Activated CD4-positive, alpha-beta T cell treated with anti-CD3 and anti-CD28 coated beads, Interleukin-2, Interleukin-6, amounts not matched to agents 100 ng/mL and 50 ng/mL, durations not matched to agents 16 hours and 8 hours (primary cell): Measurements from ENCODE around the gene IRF1.
"Not testable (repeated sequence)": the region's sequence is repeated elsewhere in the genome, so short reads cannot be mapped to it uniquely, and the experiment has no call there.

Experiments
- DNase-seq: peaks from one replicate; pipeline ENCODE4 v3.0.0-alpha.2; 2020

IRF1 gene

DNA sequence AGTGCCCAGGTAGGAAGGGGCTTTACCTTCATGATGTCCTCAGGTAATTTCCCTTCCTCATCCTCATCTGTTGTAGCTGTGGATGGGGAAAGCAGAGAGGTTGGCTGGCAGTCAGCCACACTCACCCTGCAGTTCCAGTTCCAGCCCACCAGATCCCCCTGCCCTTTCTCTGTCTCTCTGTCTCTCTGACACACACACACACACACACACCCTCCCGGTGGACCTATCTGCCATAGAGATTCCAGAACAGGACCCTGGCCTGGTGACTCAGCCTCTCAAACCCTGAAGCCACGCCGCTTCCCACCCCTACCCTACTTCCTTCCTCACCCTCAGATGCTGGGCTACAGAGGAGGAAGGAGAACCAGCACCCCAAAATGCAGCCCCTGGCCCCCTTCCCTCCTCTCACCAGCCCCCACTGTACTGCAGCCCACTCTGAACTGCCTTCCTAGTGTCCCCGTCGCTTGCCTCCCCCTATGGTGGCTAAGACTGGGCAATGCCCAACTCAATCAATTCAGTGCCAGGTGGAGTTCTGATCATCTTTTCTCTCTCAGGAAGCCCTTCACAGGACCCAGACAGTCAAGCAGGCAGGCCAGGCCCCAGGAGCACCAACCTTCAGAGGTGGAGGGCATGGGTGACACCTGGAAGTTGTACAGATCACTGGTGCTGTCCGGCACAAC is 4.8 kb downstream of the IRF1 start:
- DNase-seq: no peak

GRCh38 chr5:132484876-132485640 is 5.5 kb downstream of the IRF1 start:
- not testable (repeated sequence) for DNase-seq

DNA sequence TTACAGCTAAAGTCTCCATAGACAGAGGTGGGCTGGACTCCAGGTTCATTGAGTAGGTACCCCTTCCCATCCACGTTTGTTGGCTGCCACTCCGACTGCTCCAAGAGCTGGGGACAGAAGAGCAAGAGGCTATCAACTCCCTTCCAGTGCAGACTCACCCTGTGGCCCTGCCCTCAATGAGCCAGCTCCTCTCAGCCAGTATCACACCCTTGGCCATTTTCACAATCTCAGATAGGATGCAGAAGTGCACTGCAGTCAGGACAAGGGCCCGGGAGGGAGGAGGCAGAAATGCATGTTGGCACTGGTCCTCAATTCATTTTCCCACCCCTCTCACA is 6.2 kb downstream of the IRF1 start:
- DNase-seq: no peak

DNA sequence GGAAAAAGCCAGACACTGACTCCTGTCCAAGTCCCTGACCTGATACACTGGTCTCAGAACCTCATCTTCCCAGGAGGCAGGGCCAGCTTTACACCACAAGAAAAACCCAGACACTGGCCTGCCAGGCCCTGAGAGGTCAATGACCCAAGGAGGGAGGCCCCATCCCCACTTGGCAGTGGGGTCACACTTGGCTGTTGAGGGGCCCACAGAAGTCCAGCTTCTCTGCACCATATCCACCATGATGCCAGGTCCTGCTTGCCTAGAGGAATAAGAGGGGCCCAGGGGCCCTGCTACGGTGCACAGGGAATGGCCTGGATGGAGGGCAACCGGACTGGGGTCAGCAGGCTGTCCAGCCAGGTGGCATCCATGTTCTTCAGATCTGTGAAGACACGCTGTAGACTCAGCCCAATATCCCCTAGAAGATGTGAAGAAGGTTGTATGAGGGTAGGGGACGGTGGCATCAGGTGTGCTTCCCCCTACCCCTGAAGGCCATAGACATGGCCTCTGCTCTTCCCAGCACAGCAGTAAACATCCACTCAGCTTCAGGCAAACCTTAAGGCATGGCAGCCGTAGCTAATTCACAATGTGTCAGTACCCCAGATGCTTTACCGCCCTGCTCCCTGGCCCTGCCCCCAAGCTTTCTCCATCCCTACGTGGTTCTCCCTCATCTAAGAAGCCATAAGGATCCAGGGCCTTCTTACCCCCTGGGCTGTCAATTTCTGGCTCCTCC is 6.7 kb downstream of the IRF1 start:
- DNase-seq: no peak

GRCh38 chr5:132483101-132483500 is 7.5 kb downstream of the IRF1 start:
- DNase-seq: no peak

DNA sequence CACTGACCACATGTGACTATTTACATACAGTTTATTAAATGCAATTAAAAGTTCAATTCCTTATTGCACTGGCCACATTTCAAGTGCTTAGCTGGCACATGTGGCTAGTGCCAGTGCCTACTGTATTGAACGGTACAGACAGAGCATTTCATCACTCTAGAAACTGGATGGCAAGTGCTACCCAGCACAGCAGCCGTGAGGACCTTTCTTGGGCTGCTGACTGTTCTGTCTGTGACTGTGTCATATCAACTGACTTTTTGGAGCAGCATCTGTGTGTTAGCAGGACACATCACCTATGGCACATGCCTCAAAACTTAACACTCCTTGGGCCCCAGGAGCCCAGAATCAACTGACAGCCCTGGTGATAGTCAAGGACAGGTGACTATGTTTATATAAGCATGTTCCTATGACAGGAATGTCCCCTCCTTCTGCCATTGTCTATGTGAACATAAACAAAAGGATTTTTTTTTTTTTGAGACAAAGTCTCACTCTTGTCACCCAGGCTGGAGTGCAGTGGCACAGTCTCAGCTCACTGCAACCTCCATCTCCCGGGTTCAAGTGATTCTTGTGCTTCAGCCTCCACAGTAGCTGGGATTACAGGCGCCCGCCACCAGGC is 8.9 kb downstream of the IRF1 start:
- DNase-seq: no peak

DNA sequence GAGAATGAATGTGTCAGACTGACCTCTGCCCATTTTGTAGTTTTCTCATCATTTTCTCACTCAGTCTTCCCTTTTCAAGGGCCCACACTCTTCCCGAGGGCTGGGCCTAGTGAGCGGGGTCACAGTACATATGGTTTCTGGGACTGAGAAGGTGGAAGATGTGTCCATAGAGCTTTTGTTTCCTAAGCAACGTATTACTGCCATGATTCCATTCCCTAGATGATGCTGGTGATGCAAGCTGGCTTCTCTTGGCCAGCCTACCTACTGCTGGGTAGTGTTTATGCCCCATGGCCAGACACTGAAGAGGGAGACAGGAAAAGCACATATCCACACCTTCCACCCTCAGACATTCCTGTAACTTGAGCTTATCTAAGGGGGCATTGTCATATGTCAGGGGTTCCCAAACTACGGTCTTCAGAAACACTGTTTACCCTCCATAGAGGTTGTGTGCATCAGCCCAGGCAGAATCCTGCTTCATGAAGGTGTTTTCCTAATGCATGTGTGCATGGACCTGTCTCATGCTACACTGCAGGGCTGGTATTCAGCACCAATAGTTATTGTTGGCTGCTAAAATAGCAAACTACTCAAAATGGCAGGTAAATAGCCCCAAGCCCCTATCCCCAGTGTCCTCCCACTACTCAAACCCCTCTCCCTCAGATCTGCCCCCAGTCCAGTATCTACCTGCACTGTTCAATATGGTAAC is 9.5 kb downstream of the IRF1 start:
- DNase-seq: no peak

DNA sequence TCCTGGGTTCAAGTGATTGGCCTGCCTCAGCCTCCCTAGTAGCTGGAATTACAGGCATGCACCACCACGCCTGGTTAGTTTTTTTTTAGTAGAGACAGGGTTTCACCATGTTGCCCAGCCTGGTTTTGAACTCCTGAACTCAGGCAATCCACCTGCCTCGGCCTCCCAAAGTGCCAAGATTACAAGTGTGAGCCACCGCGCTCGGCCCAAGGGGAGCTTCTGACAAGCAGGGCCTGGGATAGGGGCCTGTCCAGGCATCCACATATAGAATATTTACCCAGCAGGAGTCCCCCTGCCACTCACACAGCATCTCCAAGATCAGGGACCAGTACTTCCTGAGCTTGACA is 10.1 kb downstream of the IRF1 start:
- no peak for DNase-seq

GRCh38 chr5:132480042-132480441 is 10.5 kb downstream of the IRF1 start:
- DNase-seq: no peak

GRCh38 chr5:132479111-132479951 is 11.2 kb downstream of the IRF1 start:
- DNase-seq: no peak

GRCh38 chr5:132478366-132478871 is 12.2 kb downstream of the IRF1 start:
- DNase-seq: no peak

DNA sequence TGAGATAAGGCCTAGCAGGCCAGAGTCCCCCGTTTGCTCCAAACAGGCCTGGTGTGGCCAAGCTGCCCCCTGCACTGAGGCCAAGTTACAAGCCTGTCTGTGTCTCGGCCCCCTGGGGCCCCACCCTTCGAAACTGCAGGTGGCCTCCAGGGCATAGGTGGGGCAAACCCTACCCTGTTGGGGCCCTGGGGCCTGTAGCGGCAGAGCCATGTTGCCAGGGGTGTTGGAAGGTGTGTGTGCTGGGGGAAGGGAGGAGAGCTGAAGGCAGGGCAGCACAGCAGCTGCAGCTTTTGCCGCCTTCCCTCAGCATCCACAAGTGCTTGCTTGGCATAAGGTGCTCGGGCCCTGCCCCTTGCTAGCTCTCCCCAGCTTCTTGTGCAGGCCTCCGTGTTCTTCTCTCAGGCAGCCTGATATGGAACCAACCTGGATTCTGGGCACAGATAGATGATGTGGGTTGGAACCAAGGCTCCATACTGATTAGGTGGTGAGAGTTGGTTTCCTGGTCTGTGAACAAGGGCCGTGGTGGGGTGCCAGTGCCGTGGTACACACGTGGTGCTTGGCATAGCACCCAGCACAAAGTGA is 12.7 kb downstream of the IRF1 start:
- DNase-seq: no peak

DNA sequence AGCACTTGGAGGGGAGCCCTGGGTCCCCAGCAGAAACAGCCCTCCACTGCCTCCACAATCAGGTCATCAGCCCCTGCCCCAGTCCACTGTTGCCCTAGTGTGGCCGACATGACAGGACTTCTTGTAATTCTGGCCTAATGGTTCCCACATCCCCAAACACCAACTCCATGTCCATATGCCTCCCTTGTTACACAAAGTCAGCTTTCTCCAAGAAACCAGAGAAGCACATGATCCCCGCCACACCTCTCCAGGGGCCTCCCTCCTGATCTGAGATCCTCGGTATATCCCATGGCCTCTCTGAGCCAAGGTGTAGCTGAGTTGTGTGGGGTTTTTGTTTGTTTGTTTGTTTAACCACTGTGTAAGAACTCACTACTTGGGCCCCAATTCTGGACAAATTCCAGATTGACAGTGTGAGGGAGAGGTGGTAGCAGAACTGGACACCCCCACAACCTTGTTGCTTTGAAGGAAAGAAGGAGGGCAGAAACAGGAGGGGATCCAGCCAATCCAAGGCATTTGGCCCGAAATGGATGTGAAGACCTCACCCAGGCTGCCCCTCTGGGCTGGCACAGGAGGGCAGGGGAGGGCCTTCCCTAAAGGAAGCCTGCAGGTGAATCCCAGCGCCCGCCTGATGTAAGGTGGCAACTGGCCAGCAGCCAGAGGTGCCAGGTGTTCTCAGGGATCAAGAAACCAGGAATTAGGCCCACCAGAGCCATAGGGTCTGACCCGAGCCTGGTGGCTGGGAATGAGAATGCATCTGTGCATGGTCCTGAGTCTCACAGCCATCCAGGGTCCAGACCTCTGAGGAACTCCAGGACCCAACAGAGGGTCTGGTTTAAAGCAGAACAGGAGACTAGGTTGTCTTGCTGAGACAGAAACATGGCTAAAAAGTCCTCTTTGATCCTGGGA is 13.4 kb downstream of the IRF1 start:
- DNase-seq: no peak

GRCh38 chr5:132475987-132476875 is 14.3 kb downstream of the IRF1 start:
- DNase-seq: no peak

DNA sequence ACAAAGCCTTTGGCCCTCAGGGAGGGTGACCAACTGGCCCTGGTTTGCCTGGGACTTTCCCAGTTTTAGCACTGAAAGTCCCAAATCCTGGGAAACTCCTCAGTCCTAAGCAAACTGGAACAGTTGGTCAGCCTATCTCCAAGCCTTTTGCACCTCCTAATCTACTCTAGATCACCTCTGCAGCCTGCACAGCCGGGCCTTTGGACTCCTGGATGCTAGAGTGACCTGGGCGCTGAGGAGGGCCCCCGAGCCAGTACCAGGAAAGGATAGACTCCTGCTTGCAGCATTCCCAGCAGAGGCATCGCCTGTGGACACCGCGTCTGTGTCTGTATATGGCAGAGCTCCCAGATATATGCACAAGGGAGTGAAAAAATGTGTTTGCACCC is 15.1 kb downstream of the IRF1 start:
- DNase-seq: no peak

DNA sequence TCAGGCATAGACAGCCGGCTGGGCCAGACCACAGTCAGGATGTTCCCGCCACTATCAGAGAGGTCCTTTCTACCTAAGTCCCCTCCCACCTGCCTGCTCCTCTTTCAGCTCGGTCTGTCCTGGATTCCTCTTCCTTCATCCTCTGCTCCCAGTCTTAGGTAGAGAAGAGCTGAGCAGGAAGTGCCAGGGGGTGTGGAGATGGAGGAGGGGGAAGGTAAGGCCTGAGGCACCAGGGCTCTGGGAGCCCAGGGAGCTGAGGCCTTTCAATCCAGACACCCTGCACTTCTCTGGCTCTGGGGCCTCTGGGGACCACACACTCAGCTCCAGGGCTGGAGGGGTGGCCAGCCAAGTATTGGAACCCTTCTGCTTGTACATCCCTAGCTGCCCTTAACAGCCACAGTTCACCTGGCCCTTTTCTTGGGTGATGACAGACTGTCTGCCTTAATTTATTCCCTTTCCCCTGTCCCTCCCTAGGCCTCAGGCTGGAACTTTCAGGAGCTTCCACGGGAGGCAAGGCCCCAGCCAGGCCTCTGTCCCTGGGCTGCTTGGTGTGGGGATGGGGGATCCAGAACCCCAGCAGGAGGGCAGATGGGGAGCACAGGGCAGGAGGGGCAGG is 15.6 kb downstream of the IRF1 start:
- no peak for DNase-seq

DNA sequence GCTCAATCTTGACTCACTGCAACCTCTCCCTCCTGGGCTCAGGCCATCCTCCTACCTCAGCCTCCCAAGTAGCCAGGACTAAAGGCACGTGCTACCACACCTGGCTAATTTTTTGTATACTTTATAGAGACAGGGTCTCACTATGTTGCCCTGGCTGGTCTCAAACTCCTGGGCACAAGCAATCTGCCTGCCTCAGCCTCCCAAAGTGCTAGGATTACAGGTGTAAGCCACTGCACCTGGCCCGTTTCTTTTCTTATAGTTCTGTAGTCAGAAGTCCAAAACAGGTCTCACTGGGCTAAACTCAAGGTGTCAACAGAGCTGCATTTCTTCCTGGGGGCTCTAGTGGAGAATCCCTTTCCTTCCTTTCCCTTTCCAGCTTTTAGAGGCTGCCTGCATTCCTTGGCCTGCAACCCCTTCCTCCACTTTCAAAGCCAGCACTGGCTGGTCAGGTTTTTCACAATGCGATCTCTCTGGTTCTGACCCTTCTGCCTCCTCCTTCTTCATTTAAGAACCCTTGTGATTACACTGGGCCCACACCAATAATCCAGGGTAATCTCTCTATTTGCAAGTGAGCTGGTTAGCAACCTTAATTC is 16.3 kb downstream of the IRF1 start:
- DNase-seq: no peak

DNA sequence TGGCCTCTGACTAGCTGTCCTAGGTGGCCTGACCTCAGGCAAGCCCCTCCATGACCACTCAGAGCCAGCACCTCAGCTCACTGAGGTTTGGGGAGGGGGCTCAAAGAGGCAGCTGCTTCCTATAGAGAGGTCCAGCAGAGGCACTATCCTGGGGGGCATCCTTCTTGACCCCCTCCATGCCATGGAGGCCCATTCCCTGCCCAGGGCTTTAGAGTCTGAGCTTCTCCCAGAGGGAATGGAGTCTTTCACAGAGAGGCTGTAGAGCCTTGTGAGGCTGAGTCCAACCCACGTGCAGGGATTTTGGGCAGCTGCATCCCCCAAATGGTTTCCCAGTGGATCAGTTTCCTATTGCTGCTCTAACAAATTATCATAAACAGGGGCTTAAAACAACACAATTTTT is 16.9 kb downstream of the IRF1 start:
- DNase-seq: no peak
